ENCODE measurements around the gene LRP2BP. TPM values are rescaled to one million over a fixed set of nuclear protein-coding genes. Genes with fewer than 3 reads are reported as not detected.

LRP2BP gene
- total RNA-seq, 1 experiment from 2014 or later = 0.33 TPM

DNA sequence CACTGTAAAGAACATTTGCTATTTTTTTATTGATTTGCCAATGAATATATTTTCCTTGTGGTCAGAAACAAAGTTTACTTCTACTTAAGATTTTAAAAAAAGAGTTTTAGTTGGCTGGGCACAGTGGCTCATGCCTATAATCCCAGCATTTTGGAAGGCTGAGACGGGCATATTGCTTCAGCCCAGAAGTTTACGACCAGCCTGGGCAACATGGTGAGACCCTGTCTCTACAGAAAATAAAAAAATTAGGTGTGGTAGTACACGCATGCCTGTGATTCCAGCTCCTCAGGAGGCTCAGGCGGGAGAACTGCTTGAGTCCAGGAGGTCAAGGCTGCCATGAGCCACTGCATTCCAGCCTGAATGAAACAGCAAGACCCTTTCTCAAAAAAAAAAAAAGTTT, 36.8 kb downstream of the LRP2BP start:
- TF ChIP-seq, protein P1, sequence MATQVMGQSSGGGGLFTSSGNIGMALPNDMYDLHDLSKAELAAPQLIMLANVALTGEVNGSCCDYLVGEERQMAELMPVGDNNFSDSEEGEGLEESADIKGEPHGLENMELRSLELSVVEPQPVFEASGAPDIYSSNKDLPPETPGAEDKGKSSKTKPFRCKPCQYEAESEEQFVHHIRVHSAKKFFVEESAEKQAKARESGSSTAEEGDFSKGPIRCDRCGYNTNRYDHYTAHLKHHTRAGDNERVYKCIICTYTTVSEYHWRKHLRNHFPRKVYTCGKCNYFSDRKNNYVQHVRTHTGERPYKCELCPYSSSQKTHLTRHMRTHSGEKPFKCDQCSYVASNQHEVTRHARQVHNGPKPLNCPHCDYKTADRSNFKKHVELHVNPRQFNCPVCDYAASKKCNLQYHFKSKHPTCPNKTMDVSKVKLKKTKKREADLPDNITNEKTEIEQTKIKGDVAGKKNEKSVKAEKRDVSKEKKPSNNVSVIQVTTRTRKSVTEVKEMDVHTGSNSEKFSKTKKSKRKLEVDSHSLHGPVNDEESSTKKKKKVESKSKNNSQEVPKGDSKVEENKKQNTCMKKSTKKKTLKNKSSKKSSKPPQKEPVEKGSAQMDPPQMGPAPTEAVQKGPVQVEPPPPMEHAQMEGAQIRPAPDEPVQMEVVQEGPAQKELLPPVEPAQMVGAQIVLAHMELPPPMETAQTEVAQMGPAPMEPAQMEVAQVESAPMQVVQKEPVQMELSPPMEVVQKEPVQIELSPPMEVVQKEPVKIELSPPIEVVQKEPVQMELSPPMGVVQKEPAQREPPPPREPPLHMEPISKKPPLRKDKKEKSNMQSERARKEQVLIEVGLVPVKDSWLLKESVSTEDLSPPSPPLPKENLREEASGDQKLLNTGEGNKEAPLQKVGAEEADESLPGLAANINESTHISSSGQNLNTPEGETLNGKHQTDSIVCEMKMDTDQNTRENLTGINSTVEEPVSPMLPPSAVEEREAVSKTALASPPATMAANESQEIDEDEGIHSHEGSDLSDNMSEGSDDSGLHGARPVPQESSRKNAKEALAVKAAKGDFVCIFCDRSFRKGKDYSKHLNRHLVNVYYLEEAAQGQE (IDR thresholded peaks at IDR 0.05; ENCODE audit: insufficient read depth in 1 of 2, low read depth in 2 of 2, low read length in 1 of 2) = no peak
- no peak for TF ChIP-seq POLR2AphosphoS5 (IDR thresholded peaks at IDR 0.05; ENCODE audit: low read depth, low read length)
- no peak for TF ChIP-seq TCF7L2 (IDR thresholded peaks at IDR 0.05; ENCODE audit: low read depth, low read length)
- TF ChIP-seq, protein P2, sequence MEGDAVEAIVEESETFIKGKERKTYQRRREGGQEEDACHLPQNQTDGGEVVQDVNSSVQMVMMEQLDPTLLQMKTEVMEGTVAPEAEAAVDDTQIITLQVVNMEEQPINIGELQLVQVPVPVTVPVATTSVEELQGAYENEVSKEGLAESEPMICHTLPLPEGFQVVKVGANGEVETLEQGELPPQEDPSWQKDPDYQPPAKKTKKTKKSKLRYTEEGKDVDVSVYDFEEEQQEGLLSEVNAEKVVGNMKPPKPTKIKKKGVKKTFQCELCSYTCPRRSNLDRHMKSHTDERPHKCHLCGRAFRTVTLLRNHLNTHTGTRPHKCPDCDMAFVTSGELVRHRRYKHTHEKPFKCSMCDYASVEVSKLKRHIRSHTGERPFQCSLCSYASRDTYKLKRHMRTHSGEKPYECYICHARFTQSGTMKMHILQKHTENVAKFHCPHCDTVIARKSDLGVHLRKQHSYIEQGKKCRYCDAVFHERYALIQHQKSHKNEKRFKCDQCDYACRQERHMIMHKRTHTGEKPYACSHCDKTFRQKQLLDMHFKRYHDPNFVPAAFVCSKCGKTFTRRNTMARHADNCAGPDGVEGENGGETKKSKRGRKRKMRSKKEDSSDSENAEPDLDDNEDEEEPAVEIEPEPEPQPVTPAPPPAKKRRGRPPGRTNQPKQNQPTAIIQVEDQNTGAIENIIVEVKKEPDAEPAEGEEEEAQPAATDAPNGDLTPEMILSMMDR (IDR thresholded peaks at IDR 0.05) = no peak
- TF ChIP-seq SIN3A (IDR thresholded peaks at IDR 0.05; ENCODE audit: borderline replicate concordance, insufficient read depth, low read depth, low read length) = no peak
- Histone ChIP-seq H3K27ac (ENCODE audit: low read length) (no peak overlapping the region), H3K36me3 (ENCODE audit: control insufficient read depth, insufficient read depth, low read length) (no peaks in the 10 kb centered on the region; the same call in 1 of the 2 replicates), H3K4me3 (ENCODE audit: low read depth in 2 of 2, low read length in 2 of 2) (no peak overlapping the region), H3K27me3 (ENCODE audit: control insufficient read depth, insufficient read depth, low read length) (no peaks in the 10 kb centered on the region), H3K9me3 (ENCODE audit: control insufficient read depth, insufficient read depth, low read depth, low read length) (no peaks in the 10 kb centered on the region), H3K4me1 (ENCODE audit: control insufficient read depth, insufficient read depth, low read length) (no peaks in the 10 kb centered on the region)
- BruUV-seq (replicated peaks) = no TSS peak
- DNase-seq (ENCODE audit: low read depth, low spot score) (no peak), ATAC-seq (no peak)
- intact Hi-C loops (cut with micrococcal nuclease; ENCODE audit: unreplicated experiment) (no loop called here), in situ Hi-C loops (cut with HindIII; ENCODE audit: low pct_unique_long_range_greater_than_20kb, low sequenced_read_pairs) (no loop called here)
- CTCF ChIA-PET = no interaction called here
- POLR2A ChIA-PET = no interaction called here

DNA sequence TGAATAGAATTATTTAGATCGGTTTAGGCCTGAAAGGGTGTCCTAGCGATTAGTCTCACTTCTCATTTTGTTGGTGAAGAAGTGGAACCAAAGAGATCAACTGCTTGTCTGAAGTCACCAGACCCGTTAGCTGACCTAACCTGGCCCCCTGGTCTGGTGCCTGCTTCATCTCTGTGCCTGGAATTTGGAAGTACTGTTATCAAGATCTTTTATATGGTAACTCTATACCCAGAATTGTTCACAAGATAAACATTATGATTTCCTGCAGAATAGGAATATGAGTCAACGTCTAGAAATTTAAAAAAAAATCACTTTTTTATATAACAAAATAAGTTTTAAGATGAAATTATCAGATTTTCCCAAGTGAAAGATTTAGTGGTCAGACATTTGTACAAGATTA, 37.2 kb downstream of the LRP2BP start:
- Histone ChIP-seq H3K27me3 (ENCODE audit: control insufficient read depth, insufficient read depth, low read length) (no peaks in the 10 kb centered on the region), H3K4me1 (ENCODE audit: control insufficient read depth, insufficient read depth, low read length) (no peaks in the 10 kb centered on the region), H3K9me3 (ENCODE audit: control insufficient read depth, insufficient read depth, low read depth, low read length) (no peaks in the 10 kb centered on the region), H3K4me3 (ENCODE audit: low read depth in 2 of 2, low read length in 2 of 2) (no peak overlapping the region), H3K27ac (ENCODE audit: low read length) (no peak overlapping the region), H3K36me3 (ENCODE audit: control insufficient read depth, insufficient read depth, low read length) (no peaks in the 10 kb centered on the region; the same call in 1 of the 2 replicates)
- TF ChIP-seq POLR2AphosphoS5 (IDR thresholded peaks at IDR 0.05; ENCODE audit: low read depth, low read length) = no peak
- no peak for TF ChIP-seq TCF7L2 (IDR thresholded peaks at IDR 0.05; ENCODE audit: low read depth, low read length)
- TF ChIP-seq, protein P2 (IDR thresholded peaks at IDR 0.05) = no peak
- no peak for TF ChIP-seq SIN3A (IDR thresholded peaks at IDR 0.05; ENCODE audit: borderline replicate concordance, insufficient read depth, low read depth, low read length)
- TF ChIP-seq, protein P1 (IDR thresholded peaks at IDR 0.05; ENCODE audit: insufficient read depth in 1 of 2, low read depth in 2 of 2, low read length in 1 of 2) = no peak
- POLR2A ChIA-PET = no interaction called here
- intact Hi-C loops (cut with micrococcal nuclease; ENCODE audit: unreplicated experiment) = no loop called here
- in situ Hi-C loops (cut with HindIII; ENCODE audit: low pct_unique_long_range_greater_than_20kb, low sequenced_read_pairs) = no loop called here
- ATAC-seq = no peak
- DNase-seq (ENCODE audit: low read depth, low spot score) = no peak
- CTCF ChIA-PET = no interaction called here
- no TSS peak for BruUV-seq (replicated peaks)

Measured in Panc1 (cell line).